ENCODE data around the gene LHX3. TPM values are rescaled to one million over a fixed set of nuclear protein-coding genes. Genes with fewer than 3 reads are reported as not detected.

Gene LHX3
- total and polyA plus RNA-seq, 2 of the 8 experiments (the other 6 are each of a cell fraction or from before 2014, with no cell fraction given), result 0.02 TPM; not detected in 1

DNA sequence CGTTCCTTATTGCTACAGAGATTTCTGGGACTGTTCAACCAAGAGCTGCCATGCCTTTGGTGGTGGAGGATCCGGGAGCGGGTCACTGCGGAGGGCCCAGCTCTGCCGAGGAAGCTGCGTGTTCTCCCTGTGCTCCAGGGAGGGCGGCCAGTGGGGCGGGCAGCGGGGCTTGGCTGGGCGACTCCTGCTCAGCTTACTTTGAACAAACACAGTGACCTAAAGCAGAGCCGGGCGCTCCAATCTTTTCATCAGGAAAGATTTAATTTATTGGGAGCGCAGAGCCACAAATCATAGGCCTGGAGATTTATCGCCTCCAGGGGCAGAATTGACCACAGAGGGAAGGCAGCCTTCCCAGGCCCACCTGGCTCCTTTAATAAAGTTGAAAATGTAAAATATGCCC, 27.7 kb downstream of the LHX3 start:
- FAIRE-seq (no peak), DNase-seq (ENCODE audit: low read depth in 1 of 2, low spot score in 2 of 2) (no peak)
- TF ChIP-seq GABPA (IDR thresholded peaks at IDR 0.05; ENCODE audit: borderline replicate concordance, insufficient read depth, low read length) (0 out of 2 replicates have a peak, but pooled peaks have one; percentile 35), KDM1A (IDR thresholded peaks at IDR 0.05; ENCODE audit: borderline replicate concordance, low read length) (no peak), SIN3A (conservative IDR thresholded peaks at IDR 0.05 in 1 of 2, IDR thresholded peaks at IDR 0.05 in 1 of 2; ENCODE audit: low read depth in 1 of 2, low read length in 2 of 2) (no peak), CBX5 (IDR thresholded peaks at IDR 0.05; ENCODE audit: low read depth, low read length) (no peak), JUND (IDR thresholded peaks at IDR 0.05; ENCODE audit: low read length) (no peak), POLR2AphosphoS5 (IDR thresholded peaks at IDR 0.05; ENCODE audit: low read depth, low read length) (no peak), POU5F1 (IDR thresholded peaks at IDR 0.05; ENCODE audit: low read depth, low read length) (no peak)
- POLR2A ChIA-PET (ENCODE audit: partially characterized antibody), result interaction anchor here (2.0 kb wide), 1 partner anchor 15 kb away, joined by 7 read pairs; no protein-coding TSS in a partner anchor
- Histone ChIP-seq H3K9ac (replicated peaks in 1 of 4; ENCODE audit: extremely low read depth in 1 of 4, low read depth in 3 of 4, low read length in 3 of 4) (no peak overlapping the region), H2BK5ac (ENCODE audit: low read depth, low read length) (no peak overlapping the region), H3K14ac (ENCODE audit: insufficient read length) (no peak overlapping the region), H2AFZ (ENCODE audit: low read length) (no peak overlapping the region), H3K36me3 (ENCODE audit: control insufficient read depth in 2 of 4, insufficient read depth in 4 of 4, low read length in 3 of 4) (no peaks in the 10 kb centered on the region), H2BK15ac (ENCODE audit: low read length) (no peak overlapping the region), H3K56ac (replicated peaks; ENCODE audit: insufficient read length, low read depth, low read length) (no peak overlapping the region), H3K79me2 (ENCODE audit: control insufficient read depth in 1 of 2, insufficient read depth in 2 of 2, low read length in 2 of 2) (no peaks in the 10 kb centered on the region), H3K9me3 (ENCODE audit: insufficient read depth in 2 of 2, low read depth in 1 of 2, low read length in 1 of 2) (no peaks in the 10 kb centered on the region), H4K20me1 (replicated peaks in 1 of 2; ENCODE audit: control insufficient read depth in 1 of 2, insufficient read depth in 2 of 2, low read length in 2 of 2) (peaks cover 0 to 2% of the 10 kb centered on the region in 2 experiments), H3K4me3 (ENCODE audit: extremely low read depth in 1 of 4, insufficient read depth in 2 of 4, low read depth in 3 of 4, low read length in 4 of 4) (no peak overlapping the region), H3K4ac (replicated peaks; ENCODE audit: insufficient read length, low read depth, low read length) (no peak overlapping the region), H3K23me2 (ENCODE audit: low read depth, low read length) (peaks cover 5% of the 10 kb centered on the region; the same call in 1 of the 2 replicates), H3K27me3 (replicated peaks in 1 of 4; ENCODE audit: control insufficient read depth in 3 of 4, extremely low read depth in 1 of 4, insufficient read depth in 3 of 4, low read length in 3 of 4) (no peaks in the 10 kb centered on the region), H3K27ac (ENCODE audit: low read depth, low read length) (no peak overlapping the region), H2AK5ac (ENCODE audit: low read depth, low read length) (no peak overlapping the region), H3K23ac (ENCODE audit: insufficient read length) (no peak overlapping the region), H4K91ac (replicated peaks; ENCODE audit: insufficient read length, low read length) (no peak overlapping the region), H2BK20ac (ENCODE audit: low read length) (no peak overlapping the region), H3K4me2 (ENCODE audit: insufficient read depth in 1 of 2, low read depth in 2 of 2, low read length in 2 of 2) (no peak overlapping the region), H2BK12ac (ENCODE audit: low read depth, low read length) (no peak overlapping the region), H3K4me1 (replicated peaks in 1 of 4; ENCODE audit: control insufficient read depth in 3 of 4, insufficient read depth in 4 of 4, low read length in 3 of 4) (peaks cover 0 to 14% (median 7%) of the 10 kb centered on the region in 4 experiments; a peak in 6 of 7 replicates), H4K5ac (ENCODE audit: insufficient read length, low read depth, low read length) (no peak overlapping the region), H2BK120ac (replicated peaks; ENCODE audit: low read depth, low read length) (no peak overlapping the region), H3K18ac (ENCODE audit: extremely low read depth, low read length) (no peak overlapping the region; the same call in 1 of the 2 replicates), H3K79me1 (ENCODE audit: low read depth, low read length) (no peaks in the 10 kb centered on the region), H4K8ac (ENCODE audit: extremely low read depth, insufficient read depth, low read length) (peak overlapping the region; percentile 46; the same call in 1 of the 2 replicates)
- WGBS, 2 experiments (ENCODE audit: extremely low coverage in 1 of 2, insufficient coverage in 1 of 2, insufficient read length in 1 of 2, insufficient replicate concordance in 2 of 2, low coverage in 1 of 2, low lambda C conversion rate in 2 of 2, missing lambda C conversion rate in 1 of 2), result 95% methylated on average over 10 of the region's 14 CpGs; no CpG with 5 or more reads in 1 of the 2 experiments
- CTCF ChIA-PET (ENCODE audit: partially characterized antibody), result interaction anchor here (0.9 to 2.2 kb wide), 5 partner anchors 9 to 29 kb away, joined by 3 to 6 read pairs (median 3); no protein-coding TSS in a partner anchor

Data from H1 (cell line).